ENCODE measurements around the gene SIRT7.
"Not testable (repeated sequence)": the region's sequence is repeated elsewhere in the genome, so short reads cannot be mapped to it uniquely, and the experiment has no call there.

SIRT7 gene

GRCh38 chr17:81921996-81922565 lies 4.1 kb upstream of the SIRT7 start:
- Histone ChIP-seq H3K9me3 (no peaks in the 10 kb centered on the region), H3K4me3 (no peak overlapping the region), H3K4me1 (peaks cover 11 to 64% (median 48%) of the 10 kb centered on the region in 4 donors), H3K27ac (no peak overlapping the region), H3K27me3 (no peaks in the 10 kb centered on the region), H3K36me3 (peaks cover 8 to 42% (median 19%) of the 10 kb centered on the region in 3 donors)
- no peak for DNase-seq
- TF ChIP-seq CTCF (IDR thresholded peaks at IDR 0.05): no peak
- intact Hi-C loops (cut with DNase I; ENCODE audit: low total_unique reads): loop anchor here (2.0 kb wide), 1 partner anchor 53 kb away; no protein-coding TSS in a partner anchor

GRCh38 chr17:81921537-81921862 lies 3.5 kb upstream of the SIRT7 start:
- Histone ChIP-seq H3K4me1 (peaks cover 10 to 70% (median 54%) of the 10 kb centered on the region in 4 donors), H3K4me3 (no peak overlapping the region), H3K36me3 (peaks cover 8 to 42% (median 19%) of the 10 kb centered on the region in 3 donors), H3K27ac (no peak overlapping the region), H3K27me3 (no peaks in the 10 kb centered on the region), H3K9me3 (no peaks in the 10 kb centered on the region)
- TF ChIP-seq CTCF (IDR thresholded peaks at IDR 0.05): no peak
- no peak for DNase-seq
- intact Hi-C loops (cut with DNase I; ENCODE audit: low total_unique reads): no loop called here

- TF ChIP-seq CTCF (IDR thresholded peaks at IDR 0.05): no peak
- intact Hi-C loops (cut with DNase I; ENCODE audit: low total_unique reads): no loop called here
- DNase-seq: no peak
- no peak overlapping the region for H3K27ac ChIP-seq
- peaks cover 4 to 71% (median 49%) of the 10 kb centered on the region in 4 donors for H3K4me1 ChIP-seq
- H3K9me3 ChIP-seq: no peaks in the 10 kb centered on the region
- no peak overlapping the region for H3K4me3 ChIP-seq
- H3K36me3 ChIP-seq: peaks cover 8 to 44% (median 20%) of the 10 kb centered on the region in 3 donors
- no peaks in the 10 kb centered on the region for H3K27me3 ChIP-seq
Measured at GRCh38 chr17:81920612-81921536, 2.9 kb upstream of the SIRT7 start.

- no peaks in the 10 kb centered on the region for H3K9me3 ChIP-seq
- TF ChIP-seq CTCF (IDR thresholded peaks at IDR 0.05): no peak
- peaks cover 4 to 56% (median 31%) of the 10 kb centered on the region in 4 donors for H3K4me1 ChIP-seq
- no peak overlapping the region for H3K4me3 ChIP-seq
- no peak for DNase-seq
- H3K36me3 ChIP-seq: peaks cover 24 to 63% (median 39%) of the 10 kb centered on the region in 3 donors
- no peaks in the 10 kb centered on the region for H3K27me3 ChIP-seq
- H3K27ac ChIP-seq: peak overlapping the region in 1 of 2 donors; percentile 56
- intact Hi-C loops (cut with DNase I; ENCODE audit: low total_unique reads): no loop called here
Measured at GRCh38 chr17:81918832-81919545, 1.0 kb upstream of the SIRT7 start.

GRCh38 chr17:81918333-81918669 lies 325 bp upstream of the SIRT7 start:
- peak overlapping the region; percentile 66 to 71 for H3K4me3 ChIP-seq
- peak overlapping the region; percentile 56 to 74 for H3K27ac ChIP-seq
- H3K4me1 ChIP-seq: peaks cover 0 to 49% (median 24%) of the 10 kb centered on the region in 4 donors
- H3K36me3 ChIP-seq: peaks cover 31 to 70% (median 46%) of the 10 kb centered on the region in 3 donors
- H3K27me3 ChIP-seq; H3K9me3 ChIP-seq; DNase-seq; intact Hi-C loops (cut with DNase I; ENCODE audit: low total_unique reads): not testable (repeated sequence)
